Liver (tissue), 9 donors: ENCODE data around the gene NXPH4. TPM values are rescaled to one million over a fixed set of nuclear protein-coding genes. Genes with fewer than 3 reads are reported as not detected.

ENCODE experiments used
- DNase-seq: peaks from one replicate; pipeline ENCODE4 v3.0.0-alpha.2; 2017; ENCODE audit warnings: low spot score
- H3K27ac ChIP-seq, 2 donors: one replicate each; pipeline ENCODE4 v1.7.0; 2013; ENCODE audit warnings: inconsistent platforms in 2 of 2, low read length in 2 of 2, control low read depth in 1 of 2, low read depth in 1 of 2, mild to moderate bottlenecking in 1 of 2
- H3K27me3 ChIP-seq, 4 donors: one replicate each; pipeline versions ENCODE4 v1.6.1 to v1.7.0; 2013; ENCODE audit warnings: low read length in 3 of 4, inconsistent platforms in 1 of 4, mild to moderate bottlenecking in 1 of 4, moderate library complexity in 1 of 4; ENCODE audit not compliant: control insufficient read depth in 4 of 4, insufficient read depth in 4 of 4
- H3K36me3 ChIP-seq, 4 donors: one replicate each; pipeline versions ENCODE4 v1.6.1 to v1.7.0; 2013; ENCODE audit warnings: low read length in 3 of 4, mild to moderate bottlenecking in 3 of 4, low read depth in 1 of 4, moderate library complexity in 1 of 4; ENCODE audit not compliant: control insufficient read depth in 4 of 4, insufficient read depth in 3 of 4
- H3K4me1 ChIP-seq, 4 donors: one replicate each; pipeline versions ENCODE4 v1.6.1 to v1.7.0; 2013; ENCODE audit warnings: low read length in 3 of 4, mild to moderate bottlenecking in 3 of 4, moderate library complexity in 1 of 4; ENCODE audit not compliant: control insufficient read depth in 4 of 4, insufficient read depth in 4 of 4
- H3K4me3 ChIP-seq, 3 donors: one replicate each; pipeline versions ENCODE4 v1.6.1 to v1.7.0; 2013; ENCODE audit warnings: low read length in 3 of 3, control low read depth in 1 of 3, low read depth in 1 of 3, mild to moderate bottlenecking in 1 of 3
- H3K9ac ChIP-seq, 2 donors: one replicate each; pipeline ENCODE4 v1.7.0; 2013; ENCODE audit warnings: low read length in 2 of 2, mild to moderate bottlenecking in 2 of 2, moderate library complexity in 2 of 2, control low read depth in 1 of 2, low read depth in 1 of 2
- H3K9me3 ChIP-seq, 4 donors: one replicate each; pipeline versions ENCODE4 v1.6.1 to v1.7.0; 2013; ENCODE audit warnings: low read length in 3 of 4; ENCODE audit not compliant: control insufficient read depth in 4 of 4
- FOXA1 ChIP-seq: IDR thresholded peaks from 2 replicates; pipeline ENCODE4 v1.6.1; 2016; ENCODE audit warnings: antibody characterized with exemption
- GABPA ChIP-seq, 2 donors: IDR thresholded peaks in 1 of 2; conservative IDR thresholded peaks in 1 of 2; 2 replicates each; pipeline ENCODE4 v1.6.1; 2016; ENCODE audit warnings: antibody characterized with exemption in 2 of 2, mild to moderate bottlenecking in 1 of 2, moderate library complexity in 1 of 2
- HNF4A ChIP-seq, 2 donors: conservative IDR thresholded peaks; 2 replicates each; pipeline ENCODE4 v1.6.1; 2016; ENCODE audit warnings: antibody characterized with exemption in 2 of 2, mild to moderate bottlenecking in 2 of 2
- HNF4G ChIP-seq: IDR thresholded peaks from 2 replicates; pipeline ENCODE4 v1.6.1; 2016; ENCODE audit warnings: antibody characterized with exemption
- JUND ChIP-seq, 2 donors: IDR thresholded peaks; 2 replicates each; pipeline ENCODE4 v1.6.1; 2016; ENCODE audit warnings: antibody characterized with exemption in 2 of 2
- NR2F2 ChIP-seq: IDR thresholded peaks from 2 replicates; pipeline ENCODE4 v1.6.1; 2016; ENCODE audit warnings: antibody characterized with exemption
- RAD21 ChIP-seq, 2 donors: IDR thresholded peaks; 2 replicates each; pipeline ENCODE4 v1.6.1; 2016; ENCODE audit warnings: antibody characterized with exemption in 2 of 2, mild to moderate bottlenecking in 2 of 2
- RXRA ChIP-seq, 2 donors: IDR thresholded peaks; 2 replicates each; pipeline ENCODE4 v1.6.1; 2017 to 2018; ENCODE audit warnings: antibody characterized with exemption in 2 of 2, mild to moderate bottlenecking in 1 of 2
- TAF1 ChIP-seq: conservative IDR thresholded peaks from 2 replicates; pipeline ENCODE4 v1.6.1; 2016; ENCODE audit warnings: antibody characterized with exemption, mild to moderate bottlenecking
- YY1 ChIP-seq: IDR thresholded peaks from 2 replicates; pipeline ENCODE4 v1.6.1; 2016; ENCODE audit warnings: antibody characterized with exemption, mild to moderate bottlenecking
- ZBTB33 ChIP-seq: IDR thresholded peaks from 2 replicates; pipeline ENCODE4 v1.6.1; 2016; ENCODE audit warnings: antibody characterized with exemption
- WGBS: extraction: QIAGEN DNeasy Blood & Tissue Kit; methylation state at CpG from one replicate; pipeline ENCODE4 v1.1.7; 2013; 5-methylcytosine and 5-hydroxymethylcytosine counted together
- polyA plus RNA-seq, 2 donors: library from polyadenylated mRNA; stranded (reverse) in 1 of 2; unstranded in 1 of 2; fragments of 200-250 nt in 1 of 2; fragments of >200 nt in 1 of 2; fragmentation: Nextera tagmentation in 1 of 2; extraction: Ambion mirVana in 1 of 2; gene quantifications; one replicate each; pipeline versions ENCODE4 v1.2.1 to v1.2.3, GENCODE V29; 2013 to 2015
- total RNA-seq, 2 donors: library from RNA; depleted of rRNA; stranded (reverse); fragments of >200 nt; gene quantifications; one replicate each; pipeline ENCODE4 v1.2.3, GENCODE V29; 2014
- TF ChIP-seq, protein P1 (sequence below): IDR thresholded peaks from 2 replicates; pipeline ENCODE4 v1.6.1; 2016; ENCODE audit warnings: antibody characterized with exemption
- TF ChIP-seq, protein P2 (sequence below): IDR thresholded peaks from 2 replicates; pipeline ENCODE4 v1.6.1; 2016; ENCODE audit warnings: antibody characterized with exemption
- TF ChIP-seq, protein P3 (sequence below): fragments of 150-350 bp; IDR thresholded peaks from 2 replicates; pipeline ENCODE4 v1.5.1; 2017; ENCODE audit warnings: improper control_type of control experiment, low read depth, low read length; ENCODE audit not compliant: missing input control
- TF ChIP-seq, protein P4 (sequence below): IDR thresholded peaks from 2 replicates; pipeline ENCODE4 v1.6.1; 2016; ENCODE audit warnings: antibody characterized with exemption, mild to moderate bottlenecking
- donor health status: healthy.
- donor health status: healthy.
- donor health status: healthy.
- donor health status: healthy.
- donor health status: healthy.

Gene NXPH4
- total and polyA plus RNA-seq, 4 donors: 0.15 TPM; not detected in 3

DNA sequence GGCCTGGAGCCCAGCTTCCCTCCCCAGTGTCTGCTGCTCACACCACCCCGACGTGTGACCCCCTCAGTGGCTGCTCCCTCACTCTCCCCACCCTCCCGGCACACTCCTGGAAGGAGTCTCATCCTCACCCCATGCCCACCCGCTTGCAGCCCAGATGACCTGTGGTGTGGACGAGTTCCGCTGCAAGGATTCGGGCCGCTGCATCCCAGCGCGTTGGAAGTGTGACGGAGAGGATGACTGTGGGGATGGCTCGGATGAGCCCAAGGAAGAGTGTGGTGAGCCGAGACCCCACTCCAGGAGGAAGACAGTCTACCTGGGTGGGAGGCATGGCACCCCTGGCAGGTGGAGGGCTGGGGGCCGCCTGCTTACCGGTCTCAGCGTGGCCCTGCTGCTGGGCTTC is 15.0 kb upstream of the NXPH4 start:
- no peak for DNase-seq
- no peak overlapping the region for H3K9ac ChIP-seq
- peaks cover 60 to 99% (median 76%) of the 10 kb centered on the region in 4 donors for H3K36me3 ChIP-seq
- no peaks in the 10 kb centered on the region for H3K4me1 ChIP-seq
- no peak overlapping the region for H3K27ac ChIP-seq
- 93% methylated on average over 16 of the region's 16 CpGs for WGBS
- no peaks in the 10 kb centered on the region for H3K9me3 ChIP-seq
- H3K27me3 ChIP-seq: no peaks in the 10 kb centered on the region
- H3K4me3 ChIP-seq: no peak overlapping the region
- TF ChIP-seq FOXA1 (no peak), RAD21 (IDR thresholded peaks at IDR 0.05) (no peak), ZBTB33 (no peak), HNF4G (no peak), YY1 (no peak), TAF1 (no peak)
- TF ChIP-seq, protein P1, sequence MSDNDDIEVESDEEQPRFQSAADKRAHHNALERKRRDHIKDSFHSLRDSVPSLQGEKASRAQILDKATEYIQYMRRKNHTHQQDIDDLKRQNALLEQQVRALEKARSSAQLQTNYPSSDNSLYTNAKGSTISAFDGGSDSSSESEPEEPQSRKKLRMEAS: no peak
- TF ChIP-seq, protein P2, sequence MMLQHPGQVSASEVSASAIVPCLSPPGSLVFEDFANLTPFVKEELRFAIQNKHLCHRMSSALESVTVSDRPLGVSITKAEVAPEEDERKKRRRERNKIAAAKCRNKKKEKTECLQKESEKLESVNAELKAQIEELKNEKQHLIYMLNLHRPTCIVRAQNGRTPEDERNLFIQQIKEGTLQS: no peak

DNA sequence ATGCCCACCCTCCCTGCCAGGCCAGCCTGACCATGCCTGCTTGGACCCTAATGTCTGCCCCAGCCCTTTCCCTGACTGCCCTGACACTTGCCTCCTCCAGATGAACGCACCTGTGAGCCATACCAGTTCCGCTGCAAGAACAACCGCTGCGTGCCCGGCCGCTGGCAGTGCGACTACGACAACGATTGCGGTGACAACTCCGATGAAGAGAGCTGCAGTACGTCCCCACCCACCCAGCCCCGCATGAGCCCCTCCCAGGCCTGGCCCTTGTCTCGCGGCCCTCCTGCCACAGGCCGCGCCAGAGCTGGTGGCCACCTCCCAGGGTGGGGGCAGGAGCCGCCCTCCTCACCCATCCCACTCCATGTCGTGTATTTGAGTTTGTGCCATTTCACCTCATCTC is 14.3 kb upstream of the NXPH4 start:
- WGBS: 94% methylated on average over 19 of the region's 19 CpGs
- H3K27ac ChIP-seq: no peak overlapping the region
- no peak overlapping the region for H3K4me3 ChIP-seq
- TF ChIP-seq FOXA1: no peak
- TF ChIP-seq RXRA (IDR thresholded peaks at IDR 0.05): no peak
- TF ChIP-seq, protein P3, sequence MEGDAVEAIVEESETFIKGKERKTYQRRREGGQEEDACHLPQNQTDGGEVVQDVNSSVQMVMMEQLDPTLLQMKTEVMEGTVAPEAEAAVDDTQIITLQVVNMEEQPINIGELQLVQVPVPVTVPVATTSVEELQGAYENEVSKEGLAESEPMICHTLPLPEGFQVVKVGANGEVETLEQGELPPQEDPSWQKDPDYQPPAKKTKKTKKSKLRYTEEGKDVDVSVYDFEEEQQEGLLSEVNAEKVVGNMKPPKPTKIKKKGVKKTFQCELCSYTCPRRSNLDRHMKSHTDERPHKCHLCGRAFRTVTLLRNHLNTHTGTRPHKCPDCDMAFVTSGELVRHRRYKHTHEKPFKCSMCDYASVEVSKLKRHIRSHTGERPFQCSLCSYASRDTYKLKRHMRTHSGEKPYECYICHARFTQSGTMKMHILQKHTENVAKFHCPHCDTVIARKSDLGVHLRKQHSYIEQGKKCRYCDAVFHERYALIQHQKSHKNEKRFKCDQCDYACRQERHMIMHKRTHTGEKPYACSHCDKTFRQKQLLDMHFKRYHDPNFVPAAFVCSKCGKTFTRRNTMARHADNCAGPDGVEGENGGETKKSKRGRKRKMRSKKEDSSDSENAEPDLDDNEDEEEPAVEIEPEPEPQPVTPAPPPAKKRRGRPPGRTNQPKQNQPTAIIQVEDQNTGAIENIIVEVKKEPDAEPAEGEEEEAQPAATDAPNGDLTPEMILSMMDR: no peak
- no peak for TF ChIP-seq GABPA (IDR thresholded peaks at IDR 0.05 in 1 of 2, conservative IDR thresholded peaks at IDR 0.05 in 1 of 2)
- no peak for TF ChIP-seq RAD21 (IDR thresholded peaks at IDR 0.05)
- TF ChIP-seq TAF1: no peak
- no peak for TF ChIP-seq NR2F2
- TF ChIP-seq JUND (IDR thresholded peaks at IDR 0.05): no peak
- TF ChIP-seq, protein P4, sequence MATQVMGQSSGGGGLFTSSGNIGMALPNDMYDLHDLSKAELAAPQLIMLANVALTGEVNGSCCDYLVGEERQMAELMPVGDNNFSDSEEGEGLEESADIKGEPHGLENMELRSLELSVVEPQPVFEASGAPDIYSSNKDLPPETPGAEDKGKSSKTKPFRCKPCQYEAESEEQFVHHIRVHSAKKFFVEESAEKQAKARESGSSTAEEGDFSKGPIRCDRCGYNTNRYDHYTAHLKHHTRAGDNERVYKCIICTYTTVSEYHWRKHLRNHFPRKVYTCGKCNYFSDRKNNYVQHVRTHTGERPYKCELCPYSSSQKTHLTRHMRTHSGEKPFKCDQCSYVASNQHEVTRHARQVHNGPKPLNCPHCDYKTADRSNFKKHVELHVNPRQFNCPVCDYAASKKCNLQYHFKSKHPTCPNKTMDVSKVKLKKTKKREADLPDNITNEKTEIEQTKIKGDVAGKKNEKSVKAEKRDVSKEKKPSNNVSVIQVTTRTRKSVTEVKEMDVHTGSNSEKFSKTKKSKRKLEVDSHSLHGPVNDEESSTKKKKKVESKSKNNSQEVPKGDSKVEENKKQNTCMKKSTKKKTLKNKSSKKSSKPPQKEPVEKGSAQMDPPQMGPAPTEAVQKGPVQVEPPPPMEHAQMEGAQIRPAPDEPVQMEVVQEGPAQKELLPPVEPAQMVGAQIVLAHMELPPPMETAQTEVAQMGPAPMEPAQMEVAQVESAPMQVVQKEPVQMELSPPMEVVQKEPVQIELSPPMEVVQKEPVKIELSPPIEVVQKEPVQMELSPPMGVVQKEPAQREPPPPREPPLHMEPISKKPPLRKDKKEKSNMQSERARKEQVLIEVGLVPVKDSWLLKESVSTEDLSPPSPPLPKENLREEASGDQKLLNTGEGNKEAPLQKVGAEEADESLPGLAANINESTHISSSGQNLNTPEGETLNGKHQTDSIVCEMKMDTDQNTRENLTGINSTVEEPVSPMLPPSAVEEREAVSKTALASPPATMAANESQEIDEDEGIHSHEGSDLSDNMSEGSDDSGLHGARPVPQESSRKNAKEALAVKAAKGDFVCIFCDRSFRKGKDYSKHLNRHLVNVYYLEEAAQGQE: no peak
- TF ChIP-seq HNF4A (conservative IDR thresholded peaks at IDR 0.05): no peak
- H3K27me3 ChIP-seq: no peaks in the 10 kb centered on the region
- no peaks in the 10 kb centered on the region for H3K9me3 ChIP-seq
- DNase-seq: no peak
- peaks cover 56 to 94% (median 74%) of the 10 kb centered on the region in 4 donors for H3K36me3 ChIP-seq
- no peaks in the 10 kb centered on the region for H3K4me1 ChIP-seq
- H3K9ac ChIP-seq: no peak overlapping the region
